Transverse colon (tissue), 4 donors: ENCODE results near the gene ATAD1. TPM values are rescaled to one million over a fixed set of nuclear protein-coding genes. Genes with fewer than 3 reads are reported as not detected.

ENCODE experiments used
- DNase-seq: peaks from one replicate; pipeline ENCODE4 v3.0.0-alpha.2; 2019
- H3K27ac ChIP-seq, 4 donors: fragments of 200-600 bp; sonication (generic); 2 replicates each; pipeline ENCODE4 v1.5.1; 2016 to 2018; ENCODE audit warnings: inconsistent platforms in 4 of 4
- H3K27me3 ChIP-seq: fragments of 200-600 bp; sonication (generic); 2 replicates; pipeline ENCODE4 v1.5.1; 2017; ENCODE audit warnings: inconsistent platforms
- H3K36me3 ChIP-seq, 4 donors: fragments of 200-600 bp; sonication (generic); 2 replicates each; pipeline ENCODE4 v1.5.1; 2017 to 2019; ENCODE audit warnings: inconsistent platforms in 4 of 4
- H3K4me1 ChIP-seq, 4 donors: fragments of 200-600 bp; sonication (generic); 2 replicates each; pipeline ENCODE4 v1.5.1; 2017 to 2020; ENCODE audit warnings: inconsistent platforms in 4 of 4
- H3K4me3 ChIP-seq, 4 donors: fragments of 200-600 bp; sonication (generic); 1 replicate in 1 of 4; 2 replicates in 3 of 4; pipeline versions ENCODE4 v1.5.1 to v1.6.1; 2017 to 2019; ENCODE audit warnings: inconsistent platforms in 4 of 4
- H3K9me3 ChIP-seq, 2 donors: fragments of 200-600 bp; sonication (generic); 2 replicates each; pipeline ENCODE4 v1.5.1; 2017 to 2019; ENCODE audit warnings: inconsistent platforms in 2 of 2
- EP300 ChIP-seq: sonication (generic); formaldehyde crosslinking; IDR thresholded peaks from one replicate; pipeline ENCODE4 v1.6.1; 2017; ENCODE audit warnings: antibody characterized with exemption, low read depth
- POLR2A ChIP-seq: fragments of 450-650 bp; IDR thresholded peaks from one replicate; pipeline ENCODE4 v1.6.1; 2016; ENCODE audit warnings: antibody characterized with exemption, mild to moderate bottlenecking, moderate library complexity
- POLR2AphosphoS5 ChIP-seq, 3 donors: sonication (generic); formaldehyde crosslinking; IDR thresholded peaks; one replicate each; pipeline ENCODE4 v1.6.1; 2016; ENCODE audit warnings: antibody characterized with exemption in 3 of 3
- WGBS, 2 donors: methylation state at CpG; one replicate each; pipeline ENCODE4 v1.1.5; 2018; ENCODE audit warnings: low coverage in 1 of 2; 5-methylcytosine and 5-hydroxymethylcytosine counted together
- in situ Hi-C, 4 donors: fragments of 200-750 bp; cut with MboI; loops; one replicate each; pipeline versions ENCODE4 v1.15.0 to v1.15.1; 2017; ENCODE audit warnings: low sequenced_read_pairs in 3 of 4, low pct_ligation_motif_present in 1 of 4, low pct_unique_long_range_greater_than_20kb in 1 of 4
- intact Hi-C: fragments of 100-400 bp; cut with DNase I; formaldehyde crosslinking; loops from one replicate; pipeline ENCODE4 v1.15.1; 2023; ENCODE audit warnings: low total_unique reads
- total RNA-seq, 4 donors: library from RNA; depleted of rRNA; stranded (reverse); fragments of >200 nt; gene quantifications; one replicate each; pipeline ENCODE4 v1.1.0, GENCODE V29; 2016
- TF ChIP-seq, protein P1 (sequence below), 5 experiments: fragments of 200-600 bp in 3 of 5; fragments of 450-650 bp in 2 of 5; sonication (generic) in 3 of 5; IDR thresholded peaks; 1 replicate in 2 of 5; 2 replicates in 3 of 5; pipeline ENCODE4 v1.5.1; 2016 to 2017; ENCODE audit warnings: antibody characterized with exemption in 5 of 5, inconsistent platforms in 3 of 5, mild to moderate bottlenecking in 2 of 5, moderate library complexity in 1 of 5

ATAD1 gene
- total RNA-seq, 4 donors from 2014 or later, result 8.6 to 43.5 (median 35.8) TPM

DNA sequence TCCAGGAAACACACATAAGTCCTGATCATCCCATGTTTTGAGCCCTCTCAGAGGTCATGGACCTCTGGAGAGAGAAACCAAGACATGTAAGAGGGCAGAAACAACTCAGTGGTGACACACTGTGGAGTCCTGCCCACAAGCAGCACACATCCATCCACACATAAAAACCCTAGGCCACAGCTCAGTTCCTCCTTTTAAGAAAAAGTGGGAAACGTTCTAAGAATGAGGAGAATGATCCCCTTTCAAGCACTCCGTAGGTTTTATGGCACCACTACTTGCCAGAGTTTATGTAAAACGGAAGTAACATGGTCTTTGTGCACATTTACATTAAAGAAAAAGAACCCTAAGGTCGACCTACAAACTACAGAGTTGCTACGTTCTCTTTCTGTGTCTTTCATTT is 19.9 kb downstream of the ATAD1 start:
- Histone ChIP-seq H3K4me1 (no peaks in the 10 kb centered on the region), H3K27ac (no peak overlapping the region), H3K4me3 (no peak overlapping the region), H3K9me3 (peaks cover 0 to 5% of the 10 kb centered on the region in 2 donors), H3K27me3 (no peaks in the 10 kb centered on the region), H3K36me3 (peaks cover 0 to 25% (median 9%) of the 10 kb centered on the region in 4 donors)
- WGBS, 2 donors, result 84 to 93% methylated on average over 3 to 5 of the region's 5 CpGs
- no peak for DNase-seq
- in situ Hi-C loops, result no loop called here
- TF ChIP-seq, protein P1, sequence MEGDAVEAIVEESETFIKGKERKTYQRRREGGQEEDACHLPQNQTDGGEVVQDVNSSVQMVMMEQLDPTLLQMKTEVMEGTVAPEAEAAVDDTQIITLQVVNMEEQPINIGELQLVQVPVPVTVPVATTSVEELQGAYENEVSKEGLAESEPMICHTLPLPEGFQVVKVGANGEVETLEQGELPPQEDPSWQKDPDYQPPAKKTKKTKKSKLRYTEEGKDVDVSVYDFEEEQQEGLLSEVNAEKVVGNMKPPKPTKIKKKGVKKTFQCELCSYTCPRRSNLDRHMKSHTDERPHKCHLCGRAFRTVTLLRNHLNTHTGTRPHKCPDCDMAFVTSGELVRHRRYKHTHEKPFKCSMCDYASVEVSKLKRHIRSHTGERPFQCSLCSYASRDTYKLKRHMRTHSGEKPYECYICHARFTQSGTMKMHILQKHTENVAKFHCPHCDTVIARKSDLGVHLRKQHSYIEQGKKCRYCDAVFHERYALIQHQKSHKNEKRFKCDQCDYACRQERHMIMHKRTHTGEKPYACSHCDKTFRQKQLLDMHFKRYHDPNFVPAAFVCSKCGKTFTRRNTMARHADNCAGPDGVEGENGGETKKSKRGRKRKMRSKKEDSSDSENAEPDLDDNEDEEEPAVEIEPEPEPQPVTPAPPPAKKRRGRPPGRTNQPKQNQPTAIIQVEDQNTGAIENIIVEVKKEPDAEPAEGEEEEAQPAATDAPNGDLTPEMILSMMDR (IDR thresholded peaks at IDR 0.05), result no peak
- TF ChIP-seq POLR2A (no peak), POLR2AphosphoS5 (IDR thresholded peaks at IDR 0.05) (no peak), EP300 (no peak)
- intact Hi-C loops, result no loop called here

DNA sequence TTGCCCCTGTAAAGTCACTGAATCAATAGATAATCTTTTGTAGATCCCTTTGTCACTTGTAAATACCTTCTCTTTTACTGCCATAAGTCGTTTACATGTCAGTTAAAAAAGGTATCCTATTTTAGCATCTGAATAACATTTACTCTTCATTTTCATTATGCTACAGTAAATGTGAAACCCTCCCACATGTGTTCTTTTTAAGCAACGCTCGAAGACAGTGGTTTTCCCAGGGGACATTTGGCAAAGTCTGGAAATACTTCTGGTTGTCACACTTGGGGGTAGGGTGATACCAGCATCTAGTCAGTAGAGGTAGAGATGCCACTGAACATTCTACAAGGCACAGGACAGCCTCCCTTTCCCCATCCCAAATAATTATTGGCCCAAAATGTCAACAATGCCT is 23.7 kb downstream of the ATAD1 start:
- intact Hi-C loops (no loop called here), in situ Hi-C loops (no loop called here)
- Histone ChIP-seq H3K27ac (no peak overlapping the region), H3K4me3 (no peak overlapping the region), H3K27me3 (no peaks in the 10 kb centered on the region), H3K36me3 (peaks cover 0 to 19% (median 4%) of the 10 kb centered on the region in 4 donors), H3K9me3 (no peaks in the 10 kb centered on the region), H3K4me1 (no peaks in the 10 kb centered on the region)
- 63 to 76% methylated on average over 3 of the region's 3 CpGs for WGBS, 2 donors
- TF ChIP-seq POLR2AphosphoS5 (IDR thresholded peaks at IDR 0.05) (no peak), POLR2A (no peak), EP300 (no peak)
- TF ChIP-seq, protein P1 (IDR thresholded peaks at IDR 0.05), result no peak
- DNase-seq, result no peak

DNA sequence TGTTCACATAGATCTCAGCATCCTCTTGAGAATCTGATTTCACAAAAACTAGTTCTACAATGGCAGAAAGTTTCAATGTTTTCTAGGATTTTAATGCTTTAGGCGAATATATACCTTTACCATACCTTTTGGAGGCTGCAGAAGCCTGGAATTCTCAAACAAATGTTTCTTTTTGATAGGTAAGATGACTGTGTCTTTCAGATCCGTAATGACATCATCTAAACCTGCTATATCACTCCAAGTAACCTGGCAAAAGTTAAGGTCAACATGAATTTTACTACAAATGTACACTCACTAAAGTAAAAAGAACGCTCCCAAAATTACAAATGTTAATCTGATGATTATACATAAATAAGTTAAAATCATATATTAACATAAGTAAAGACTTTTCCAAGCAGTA is 27.8 kb downstream of the ATAD1 start:
- in situ Hi-C loops (no loop called here), intact Hi-C loops (no loop called here)
- 93 to 98% methylated on average over 3 of the region's 3 CpGs for WGBS, 2 donors
- H3K36me3 ChIP-seq, result peaks cover 0 to 26% (median 3%) of the 10 kb centered on the region in 4 donors
- H3K27me3 ChIP-seq, result no peaks in the 10 kb centered on the region
- TF ChIP-seq POLR2AphosphoS5 (IDR thresholded peaks at IDR 0.05) (no peak), EP300 (no peak), POLR2A (no peak)
- TF ChIP-seq, protein P1 (IDR thresholded peaks at IDR 0.05), result no peak
- no peak overlapping the region for H3K4me3 ChIP-seq
- DNase-seq, result no peak
- no peaks in the 10 kb centered on the region for H3K9me3 ChIP-seq
- H3K4me1 ChIP-seq, result no peaks in the 10 kb centered on the region
- H3K27ac ChIP-seq, result no peak overlapping the region

DNA sequence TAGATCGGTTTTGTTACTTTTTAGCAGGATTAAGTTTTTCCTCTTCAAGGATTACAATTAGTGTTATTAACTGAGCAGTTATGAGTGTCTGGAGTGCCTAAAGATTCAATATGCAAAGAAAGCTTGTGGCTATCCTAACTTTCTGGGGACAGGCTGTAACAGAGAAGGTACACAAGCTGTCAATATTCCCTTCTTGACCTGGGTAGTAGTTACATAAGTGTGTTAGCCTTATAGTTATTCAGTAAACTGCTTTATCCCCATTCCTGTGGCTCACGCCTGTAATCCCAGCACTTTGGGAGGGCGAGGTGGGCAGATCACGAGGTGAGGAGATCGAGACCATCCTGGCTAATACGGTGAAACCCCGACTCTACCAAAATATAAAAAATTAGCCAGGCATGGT is 31.6 kb downstream of the ATAD1 start:
- Histone ChIP-seq H3K36me3 (peaks cover 0 to 45% (median 3%) of the 10 kb centered on the region in 4 donors), H3K4me3 (no peak overlapping the region), H3K4me1 (no peaks in the 10 kb centered on the region), H3K9me3 (no peaks in the 10 kb centered on the region), H3K27ac (no peak overlapping the region), H3K27me3 (no peaks in the 10 kb centered on the region)
- TF ChIP-seq EP300 (no peak), POLR2AphosphoS5 (IDR thresholded peaks at IDR 0.05) (no peak), POLR2A (no peak)
- TF ChIP-seq, protein P1 (IDR thresholded peaks at IDR 0.05), result no peak
- no peak for DNase-seq
- intact Hi-C loops (no loop called here), in situ Hi-C loops (no loop called here)
- 71 to 96% methylated on average over 1 to 7 of the region's 7 CpGs for WGBS, 2 donors
